Ovary (tissue), 9 donors: ENCODE data around the gene NOB1. TPM values are rescaled to one million over a fixed set of nuclear protein-coding genes. Genes with fewer than 3 reads are reported as not detected.

Experiments
- DNase-seq, 5 donors: peaks; one replicate each; pipeline ENCODE4 v3.0.0-alpha.2; 2019 to 2020
- H3K27ac ChIP-seq, 2 donors: fragments of 200-600 bp; one replicate each; pipeline versions ENCODE4 v1.5.1 to v1.8.0; 2019 to 2022
- H3K27me3 ChIP-seq: fragments of 200-600 bp; one replicate; pipeline ENCODE4 v1.8.0; 2022
- H3K36me3 ChIP-seq: fragments of 200-600 bp; sonication (generic); one replicate; pipeline ENCODE4 v1.5.1; 2019
- H3K4me1 ChIP-seq: one replicate; pipeline ENCODE4 v1.8.1; 2013; ENCODE audit warnings: mild to moderate bottlenecking, moderate library complexity; ENCODE audit not compliant: insufficient read depth
- H3K4me3 ChIP-seq: fragments of 200-600 bp; sonication (generic); one replicate; pipeline ENCODE4 v1.5.1; 2017
- H3K9me3 ChIP-seq, 2 donors: fragments of 200-600 bp in 1 of 2; sonication (generic) in 1 of 2; one replicate each; pipeline versions ENCODE4 v1.5.1 to v1.8.1; 2013 to 2019; ENCODE audit warnings: mild to moderate bottlenecking in 1 of 2, moderate library complexity in 1 of 2
- CTCF ChIP-seq, 3 donors: fragments of 450-650 bp in 2 of 3; fragments of 200-600 bp in 1 of 3; IDR thresholded peaks; one replicate each; pipeline versions ENCODE4 v1.5.1 to v1.8.0; 2016 to 2022; ENCODE audit warnings: antibody characterized with exemption in 3 of 3, mild to moderate bottlenecking in 1 of 3
- EP300 ChIP-seq: sonication (generic); formaldehyde crosslinking; IDR thresholded peaks from one replicate; pipeline ENCODE4 v1.6.1; 2017; ENCODE audit warnings: antibody characterized with exemption
- POLR2A ChIP-seq: fragments of 450-650 bp; IDR thresholded peaks from one replicate; pipeline ENCODE4 v1.6.1; 2017; ENCODE audit warnings: antibody characterized with exemption, mild to moderate bottlenecking, moderate library complexity
- WGBS, 3 donors: extraction: QIAGEN DNeasy Blood & Tissue Kit in 1 of 3; methylation state at CpG; one replicate each; pipeline versions ENCODE4 v1.1.5 to v1.1.7; 2013 to 2017; 5-methylcytosine and 5-hydroxymethylcytosine counted together
- intact Hi-C, 4 donors: fragments of 100-400 bp; cut with DNase I; formaldehyde crosslinking; loops; one replicate each; pipeline versions ENCODE4 v1.11.0 to v1.15.1; 2022 to 2023
- polyA plus RNA-seq, 2 donors: library from polyadenylated mRNA; stranded (reverse); fragments of 200-250 nt in 1 of 2; fragments of 350-450 nt in 1 of 2; fragmentation: Illumina TruSeq in 1 of 2; extraction: RNeasy Lipid Tissue Mini Kit (QIAGEN cat#74804) in 1 of 2; gene quantifications; one replicate each; pipeline ENCODE4 v1.2.3, GENCODE V29; 2013 to 2014
- total RNA-seq, 7 donors: library from RNA; depleted of rRNA in 2 of 7; stranded (reverse); fragments of >200 nt in 2 of 7; fragmentation: NEBNext Ultra II Directional in 3 of 7; extraction: Animal tissue kit (Norgen Biotek cat#: 25700) in 3 of 7; gene quantifications; one replicate each; pipeline versions ENCODE4 v1.1.0 to v1.2.4, GENCODE V29; 2016 to 2023
- donor health status: DM: no; HTN: no; CAD: no; lungs with moderate emphysema.
- donor health status: DM: no; HTN: no; CAD: no.
- donor health status: Bipolar disorder and iron deficiency.
- donor health status: DM: yes; HTN: yes; CAD: no.
- donor health status: DM: no; HTN: no; CAD: no.
- donor health status: DM: yes; HTN: yes; CAD: no.

Gene NOB1
- total and polyA plus RNA-seq, 9 donors = 38.2 to 86.6 (median 64.5) TPM

- H3K4me1 ChIP-seq = no peaks in the 10 kb centered on the region
- H3K4me3 ChIP-seq = no peak overlapping the region
- no peaks in the 10 kb centered on the region for H3K27me3 ChIP-seq
- no peaks in the 10 kb centered on the region for H3K9me3 ChIP-seq
- H3K27ac ChIP-seq = no peak overlapping the region
- 85 to 93% (median 89%) methylated on average over 10 of the region's 10 CpGs for WGBS, 3 donors
- H3K36me3 ChIP-seq = no peaks in the 10 kb centered on the region
- no peak for DNase-seq
- intact Hi-C loops = no loop called here
- TF ChIP-seq CTCF (IDR thresholded peaks at IDR 0.05) (no peak), POLR2A (no peak), EP300 (no peak)
Observed at GRCh38 chr16:69720822-69721430, 33.8 kb downstream of the NOB1 start.

GRCh38 chr16:69718111-69718764 is 36.5 kb downstream of the NOB1 start:
- DNase-seq = no peak
- H3K27me3 ChIP-seq = no peaks in the 10 kb centered on the region
- no peaks in the 10 kb centered on the region for H3K36me3 ChIP-seq
- no peaks in the 10 kb centered on the region for H3K9me3 ChIP-seq
- whole genome bisulfite sequencing, 3 donors = 73 to 78% (median 77%) methylated on average over 10 of the region's 10 CpGs
- intact Hi-C loops = no loop called here
- no peak overlapping the region for H3K4me3 ChIP-seq
- no peak for TF ChIP-seq POLR2A
- TF ChIP-seq CTCF (IDR thresholded peaks at IDR 0.05) = no peak
- TF ChIP-seq EP300 = no peak
- H3K27ac ChIP-seq = no peak overlapping the region
- H3K4me1 ChIP-seq = no peaks in the 10 kb centered on the region

GRCh38 chr16:69717066-69717465 is 37.7 kb downstream of the NOB1 start:
- TF ChIP-seq CTCF (IDR thresholded peaks at IDR 0.05) = no peak
- TF ChIP-seq EP300 = no peak
- no peak for TF ChIP-seq POLR2A
- intact Hi-C loops = no loop called here
- Histone ChIP-seq H3K4me3 (no peak overlapping the region), H3K9me3 (no peaks in the 10 kb centered on the region), H3K27me3 (no peaks in the 10 kb centered on the region), H3K36me3 (no peaks in the 10 kb centered on the region), H3K27ac (no peak overlapping the region), H3K4me1 (no peaks in the 10 kb centered on the region)
- DNase-seq = no peak
- WGBS, 3 donors = 88 to 93% (median 88%) methylated on average over 6 of the region's 6 CpGs

- TF ChIP-seq POLR2A (no peak), EP300 (no peak), CTCF (IDR thresholded peaks at IDR 0.05) (no peak)
- Histone ChIP-seq H3K27me3 (no peaks in the 10 kb centered on the region), H3K4me3 (no peak overlapping the region), H3K9me3 (no peaks in the 10 kb centered on the region), H3K27ac (no peak overlapping the region), H3K36me3 (no peaks in the 10 kb centered on the region), H3K4me1 (no peaks in the 10 kb centered on the region)
- WGBS, 3 donors = 86 to 91% (median 89%) methylated on average over 9 of the region's 9 CpGs
- no peak for DNase-seq
- intact Hi-C loops = loop anchor here in 3 of 4 donors (5.0 kb wide), 3 partner anchors 39 to 306 kb away; partner anchors contain the start of gene NOB1 (in 1 of the 3)
Observed at GRCh38 chr16:69712914-69713581, 41.7 kb downstream of the NOB1 start.
